Measurements from ENCODE around the gene TCF7. TPM values are rescaled to one million over a fixed set of nuclear protein-coding genes. Genes with fewer than 3 reads are reported as not detected.

Gene TCF7
- total and polyA plus RNA-seq, 2 donors (not counting 1 experiment from before 2014, with no cell fraction given) = 3.1 to 3.3 TPM

- H3K9me3 ChIP-seq (ENCODE audit: control insufficient read depth, insufficient read depth, low read depth, low read length) = no peaks in the 10 kb centered on the region
- peaks cover 6% of the 10 kb centered on the region for H3K27me3 ChIP-seq (ENCODE audit: control insufficient read depth, insufficient read depth, low read length)
- TF ChIP-seq CTCF (conservative IDR thresholded peaks at IDR 0.05 in 1 of 2, IDR thresholded peaks at IDR 0.05 in 1 of 2; ENCODE audit: low read depth in 1 of 2, low read length in 2 of 2) = no peak
- TF ChIP-seq EZH2 (IDR thresholded peaks at IDR 0.05; ENCODE audit: low read length, missing control alignments) = no peak
- no peak overlapping the region for H3K27ac ChIP-seq (ENCODE audit: insufficient read depth, low read length)
- no peak overlapping the region for H3K4me3 ChIP-seq (replicated peaks in 1 of 4; ENCODE audit: control extremely low read depth in 1 of 4, insufficient read depth in 1 of 4, low read depth in 3 of 4, low read length in 4 of 4)
- H3K36me3 ChIP-seq (ENCODE audit: control insufficient read depth, insufficient read depth, low read length) = no peaks in the 10 kb centered on the region
- H3K4me2 ChIP-seq (ENCODE audit: extremely low read depth, insufficient read depth, low read length) = no peak overlapping the region
- no peaks in the 10 kb centered on the region for H3K79me2 ChIP-seq (ENCODE audit: control insufficient read depth, insufficient read depth, low read length)
- no peak for DNase-seq (ENCODE audit: low read depth in 2 of 2)
- no peaks in the 10 kb centered on the region for H4K20me1 ChIP-seq (ENCODE audit: control insufficient read depth, extremely low read depth, insufficient read depth, low read length)
- no peaks in the 10 kb centered on the region for H3K4me1 ChIP-seq (ENCODE audit: control insufficient read depth, extremely low read depth, insufficient read depth, low read length)
- no peak overlapping the region for H2AFZ ChIP-seq (ENCODE audit: low read length)
- no peak overlapping the region for H3K9ac ChIP-seq (ENCODE audit: insufficient read depth, low read length)
Measured at GRCh38 chr5:134098690-134099089, 15.8 kb upstream of the TCF7 start.

GRCh38 chr5:134099288-134099872 lies 15.1 kb upstream of the TCF7 start:
- no peaks in the 10 kb centered on the region for H3K4me1 ChIP-seq (ENCODE audit: control insufficient read depth, extremely low read depth, insufficient read depth, low read length)
- peaks cover 6% of the 10 kb centered on the region for H3K27me3 ChIP-seq (ENCODE audit: control insufficient read depth, insufficient read depth, low read length)
- H3K4me3 ChIP-seq (replicated peaks in 1 of 4; ENCODE audit: control extremely low read depth in 1 of 4, insufficient read depth in 1 of 4, low read depth in 3 of 4, low read length in 4 of 4) = no peak overlapping the region
- TF ChIP-seq EZH2 (IDR thresholded peaks at IDR 0.05; ENCODE audit: low read length, missing control alignments) (no peak), CTCF (conservative IDR thresholded peaks at IDR 0.05 in 1 of 2, IDR thresholded peaks at IDR 0.05 in 1 of 2; ENCODE audit: low read depth in 1 of 2, low read length in 2 of 2) (no peak)
- no peaks in the 10 kb centered on the region for H3K79me2 ChIP-seq (ENCODE audit: control insufficient read depth, insufficient read depth, low read length)
- no peak for DNase-seq (ENCODE audit: low read depth in 2 of 2)
- H3K9me3 ChIP-seq (ENCODE audit: control insufficient read depth, insufficient read depth, low read depth, low read length) = no peaks in the 10 kb centered on the region
- H4K20me1 ChIP-seq (ENCODE audit: control insufficient read depth, extremely low read depth, insufficient read depth, low read length) = no peaks in the 10 kb centered on the region
- H3K9ac ChIP-seq (ENCODE audit: insufficient read depth, low read length) = no peak overlapping the region
- no peak overlapping the region for H2AFZ ChIP-seq (ENCODE audit: low read length)
- H3K4me2 ChIP-seq (ENCODE audit: extremely low read depth, insufficient read depth, low read length) = no peak overlapping the region
- H3K36me3 ChIP-seq (ENCODE audit: control insufficient read depth, insufficient read depth, low read length) = no peaks in the 10 kb centered on the region
- H3K27ac ChIP-seq (ENCODE audit: insufficient read depth, low read length) = no peak overlapping the region

- no peak overlapping the region for H3K27ac ChIP-seq (ENCODE audit: insufficient read depth, low read length)
- no peaks in the 10 kb centered on the region for H3K36me3 ChIP-seq (ENCODE audit: control insufficient read depth, insufficient read depth, low read length)
- H3K9me3 ChIP-seq (ENCODE audit: control insufficient read depth, insufficient read depth, low read depth, low read length) = no peaks in the 10 kb centered on the region
- H3K4me3 ChIP-seq (replicated peaks in 1 of 4; ENCODE audit: control extremely low read depth in 1 of 4, insufficient read depth in 1 of 4, low read depth in 3 of 4, low read length in 4 of 4) = no peak overlapping the region
- H2AFZ ChIP-seq (ENCODE audit: low read length) = no peak overlapping the region
- no peak for DNase-seq (ENCODE audit: low read depth in 2 of 2)
- no peaks in the 10 kb centered on the region for H3K79me2 ChIP-seq (ENCODE audit: control insufficient read depth, insufficient read depth, low read length)
- peaks cover 6% of the 10 kb centered on the region for H3K27me3 ChIP-seq (ENCODE audit: control insufficient read depth, insufficient read depth, low read length)
- H3K9ac ChIP-seq (ENCODE audit: insufficient read depth, low read length) = no peak overlapping the region
- TF ChIP-seq EZH2 (IDR thresholded peaks at IDR 0.05; ENCODE audit: low read length, missing control alignments) = no peak
- no peak for TF ChIP-seq CTCF (conservative IDR thresholded peaks at IDR 0.05 in 1 of 2, IDR thresholded peaks at IDR 0.05 in 1 of 2; ENCODE audit: low read depth in 1 of 2, low read length in 2 of 2)
- no peak overlapping the region for H3K4me2 ChIP-seq (ENCODE audit: extremely low read depth, insufficient read depth, low read length)
- no peaks in the 10 kb centered on the region for H3K4me1 ChIP-seq (ENCODE audit: control insufficient read depth, extremely low read depth, insufficient read depth, low read length)
- H4K20me1 ChIP-seq (ENCODE audit: control insufficient read depth, extremely low read depth, insufficient read depth, low read length) = no peaks in the 10 kb centered on the region
Measured at GRCh38 chr5:134099939-134100282, 14.6 kb upstream of the TCF7 start.

All from fibroblast of lung (primary cell).